GM19324 (cell line): Measurements from ENCODE around the gene BTN3A1.
A peak's percentile ranks its signal among the peaks of the same experiment; 100 is the strongest.
"Not testable (repeated sequence)": the region's sequence is repeated elsewhere in the genome, so short reads cannot be mapped to it uniquely, and the experiment has no call there.

Experiments used
- ATAC-seq: cut with Tn5 transposase; IDR thresholded peaks from one replicate; pipeline ENCODE4 v1.9.1; 2021; ENCODE audit warnings: mild to moderate bottlenecking, moderate library complexity; ENCODE audit not compliant: unreplicated experiment, low FRiP score

The BTN3A1 gene

GRCh38 chr6:26401987-26402658 lies at the start of gene BTN3A1:
TSS of gene BTN3A1 (plus strand) at chr6:26402275. CDS start at chr6:26405564, 3,289 bp downstream.
- peak; percentile 83 for ATAC-seq

GRCh38 chr6:26352315-26352714 lies 49.8 kb upstream of the BTN3A1 start:
- ATAC-seq: no peak

- ATAC-seq: no peak
These were observed 47.9 kb upstream of the BTN3A1 start for GRCh38 chr6:26354162-26354561.

- ATAC-seq: no peak
These were observed 46.7 kb upstream of the BTN3A1 start for GRCh38 chr6:26355366-26355765.

GRCh38 chr6:26357543-26357942 lies 44.5 kb upstream of the BTN3A1 start:
- not testable (repeated sequence) for ATAC-seq

GRCh38 chr6:26358511-26358981 lies 43.5 kb upstream of the BTN3A1 start:
- ATAC-seq: peak; percentile 32

DNA sequence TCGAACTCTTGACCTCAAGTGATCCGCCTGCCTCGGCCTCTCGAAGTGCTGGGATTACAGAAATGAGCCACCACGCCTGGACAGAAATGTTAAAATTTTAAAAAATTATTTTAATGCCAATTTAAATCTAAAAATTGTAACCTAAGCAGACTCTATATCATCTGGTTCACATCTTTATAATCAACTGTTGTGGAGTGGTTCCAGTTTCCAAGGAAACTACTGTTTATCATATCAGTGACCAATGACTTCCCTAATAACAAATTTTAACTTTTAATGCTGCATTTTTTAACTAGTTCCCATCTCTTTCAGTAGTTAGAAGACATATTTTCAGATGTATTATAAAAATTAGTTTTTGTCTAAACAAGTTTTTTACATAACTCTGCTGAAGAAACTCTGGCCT lies 42.3 kb upstream of the BTN3A1 start:
- ATAC-seq: no peak

- ATAC-seq: peak; percentile 57
These were observed 41.3 kb upstream of the BTN3A1 start for GRCh38 chr6:26360451-26361416.

DNA sequence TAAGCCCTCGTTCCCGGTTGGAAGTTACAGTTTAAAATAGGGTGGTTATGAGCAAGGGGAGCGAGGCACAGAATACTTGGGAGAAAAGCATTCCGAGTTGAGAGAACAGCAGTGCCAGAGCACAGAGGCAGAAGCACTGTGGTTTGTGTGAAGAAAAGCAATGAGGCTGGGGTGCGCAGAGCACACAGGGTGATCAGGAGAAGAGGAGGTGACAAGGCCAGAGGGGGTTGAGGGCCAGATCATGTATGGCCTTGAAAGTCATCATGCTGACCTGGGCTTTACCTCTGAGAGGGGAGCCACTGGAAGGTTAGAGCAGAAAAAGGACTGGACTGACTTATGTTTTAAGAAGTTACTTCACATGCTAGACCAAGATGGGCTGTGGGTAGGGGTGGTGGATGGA lies 40.5 kb upstream of the BTN3A1 start:
- no peak for ATAC-seq

GRCh38 chr6:26362093-26362835 lies 39.8 kb upstream of the BTN3A1 start:
- ATAC-seq: no peak

GRCh38 chr6:26362836-26363220 lies 39.2 kb upstream of the BTN3A1 start:
- no peak for ATAC-seq

GRCh38 chr6:26363882-26364701 lies 38.0 kb upstream of the BTN3A1 start:
- no peak for ATAC-seq

DNA sequence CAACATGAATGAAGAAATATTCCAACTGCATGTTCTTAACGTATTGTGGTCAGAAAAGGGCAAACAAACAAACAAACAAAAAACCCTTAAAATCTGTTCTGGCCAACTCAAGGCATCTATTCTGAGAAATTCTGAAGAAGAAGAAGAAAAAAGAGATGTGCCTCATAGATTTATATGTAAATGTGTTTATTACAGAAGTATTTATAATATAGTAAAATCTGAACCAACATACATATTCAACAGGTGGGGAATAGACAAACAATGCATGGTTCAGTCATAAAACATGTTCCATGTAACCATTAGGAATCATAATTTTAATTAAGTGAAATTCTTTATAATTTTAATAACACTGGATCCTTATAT lies 36.5 kb upstream of the BTN3A1 start:
- no peak for ATAC-seq

GRCh38 chr6:26366504-26366903 lies 35.6 kb upstream of the BTN3A1 start:
- ATAC-seq: no peak

DNA sequence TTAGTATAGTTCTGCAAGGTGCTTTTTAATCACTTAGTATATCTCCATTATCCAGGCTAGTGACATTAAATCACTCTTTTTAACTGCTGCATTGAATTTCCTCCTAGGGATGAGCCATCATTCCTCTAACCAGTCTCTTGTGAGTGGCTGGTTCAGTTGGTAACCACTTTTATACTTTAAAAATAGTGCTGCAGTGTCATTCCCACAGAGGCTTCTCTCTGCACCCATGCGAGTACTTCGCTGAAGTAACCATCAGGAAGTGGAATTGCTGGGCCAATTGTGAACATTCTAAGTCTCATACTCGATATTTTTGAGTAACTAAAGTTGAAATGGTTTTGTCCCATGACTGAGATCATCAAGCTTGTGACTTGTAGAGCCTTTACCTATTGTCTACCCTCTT lies 35.0 kb upstream of the BTN3A1 start:
- no peak for ATAC-seq

- ATAC-seq: not testable (repeated sequence)
These were observed 30.3 kb upstream of the BTN3A1 start for GRCh38 chr6:26371813-26372212.

GRCh38 chr6:26372308-26373144 lies 29.5 kb upstream of the BTN3A1 start:
- ATAC-seq: no peak

- ATAC-seq: no peak
These were observed 26.8 kb upstream of the BTN3A1 start for GRCh38 chr6:26375270-26375669.

DNA sequence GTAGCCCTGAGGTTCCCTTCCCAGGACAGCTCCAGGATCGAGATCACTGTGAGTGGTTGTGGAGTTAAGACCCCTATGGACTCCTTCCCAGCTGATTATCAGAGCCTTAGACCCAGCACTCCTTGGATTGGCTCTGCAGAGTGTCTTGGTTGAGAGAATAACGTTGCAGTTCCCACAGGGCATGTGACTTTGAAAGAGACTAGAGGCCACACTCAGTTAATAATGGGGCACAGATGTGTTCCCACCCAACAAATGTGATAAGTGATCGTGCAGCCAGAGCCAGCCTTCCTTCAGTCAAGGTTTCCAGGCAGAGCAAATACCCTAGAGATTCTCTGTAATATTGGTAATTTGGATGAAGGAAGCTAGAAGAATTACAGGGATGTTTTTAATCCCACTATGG lies 24.4 kb upstream of the BTN3A1 start:
- no peak for ATAC-seq
